HepG2 (cell line): ENCODE measurements around the gene RAB5B. TPM values are rescaled to one million over a fixed set of nuclear protein-coding genes. Genes with fewer than 3 reads are reported as not detected.

Experiments
- ATAD3A ChIP-seq: sonication (generic); formaldehyde crosslinking; IDR thresholded peaks from 2 replicates; pipeline ENCODE4 v1.4.0; 2020; ENCODE audit warnings: missing genetic modification reagents
- ELF1 ChIP-seq: sonication (generic); formaldehyde crosslinking; IDR thresholded peaks from 2 replicates; pipeline ENCODE4 v1.4.0; 2020; ENCODE audit warnings: missing genetic modification reagents
- GFI1 ChIP-seq: sonication (generic); formaldehyde crosslinking; IDR thresholded peaks from 2 replicates; pipeline ENCODE4 v1.5.0; 2020; ENCODE audit warnings: missing genetic modification reagents, mild to moderate bottlenecking, borderline replicate concordance
- HNF4G ChIP-seq, 2 experiments: sonication (generic) in 1 of 2; formaldehyde crosslinking in 1 of 2; IDR thresholded peaks; 2 replicates each; pipeline versions ENCODE4 v1.4.0 to v1.6.1; 2011 to 2020; ENCODE audit warnings: borderline replicate concordance in 2 of 2, low read depth in 2 of 2, mild to moderate bottlenecking in 2 of 2, low read length in 1 of 2, missing genetic modification reagents in 1 of 2, moderate library complexity in 1 of 2
- MLXIP ChIP-seq: sonication (generic); formaldehyde crosslinking; IDR thresholded peaks from 2 replicates; pipeline ENCODE4 v1.9.0; 2021; ENCODE audit warnings: missing genetic modification reagents, borderline replicate concordance
- RELA ChIP-seq: sonication (generic); formaldehyde crosslinking; IDR thresholded peaks from 2 replicates; pipeline ENCODE4 v1.4.0; 2020; ENCODE audit warnings: missing genetic modification reagents
- RFX5 ChIP-seq: IDR thresholded peaks from 2 replicates; pipeline ENCODE4 v1.6.1; 2011; ENCODE audit warnings: low read depth, low read length, improper control_type of control experiment
- SP4 ChIP-seq: sonication (generic); formaldehyde crosslinking; IDR thresholded peaks from 2 replicates; pipeline ENCODE4 v1.8.1; 2023; ENCODE audit warnings: mild to moderate bottlenecking, missing genetic modification reagents
- SPEN ChIP-seq: sonication (generic); formaldehyde crosslinking; IDR thresholded peaks from 2 replicates; pipeline ENCODE4 v1.5.1; 2020; ENCODE audit warnings: low read depth, mild to moderate bottlenecking, missing genetic modification reagents
- TBX2 ChIP-seq: sonication (generic); formaldehyde crosslinking; IDR thresholded peaks from 2 replicates; pipeline ENCODE4 v1.5.0; 2020; ENCODE audit warnings: missing genetic modification reagents, mild to moderate bottlenecking, borderline replicate concordance
- ZNF563 ChIP-seq: sonication (generic); formaldehyde crosslinking; IDR thresholded peaks from 2 replicates; pipeline ENCODE4 v1.8.0; 2022; ENCODE audit warnings: mild to moderate bottlenecking, moderate library complexity, missing genetic modification reagents
- ZNF609 ChIP-seq: sonication (generic); formaldehyde crosslinking; IDR thresholded peaks from 2 replicates; pipeline ENCODE4 v1.4.0; 2020; ENCODE audit warnings: mild to moderate bottlenecking, missing genetic modification reagents, borderline replicate concordance
- ZNF784 ChIP-seq: sonication (generic); formaldehyde crosslinking; IDR thresholded peaks from 2 replicates; pipeline ENCODE4 v1.5.1; 2020; ENCODE audit warnings: missing genetic modification reagents, mild to moderate bottlenecking, borderline replicate concordance
- ZSCAN5A ChIP-seq: sonication (generic); formaldehyde crosslinking; IDR thresholded peaks from 2 replicates; pipeline ENCODE4 v1.8.0; 2022; ENCODE audit warnings: mild to moderate bottlenecking, missing genetic modification reagents, borderline replicate concordance
- polyA plus RNA-seq, 8 experiments: library from polyadenylated mRNA; depleted of rRNA in 3 of 8; stranded (reverse) in 7 of 8; unstranded in 1 of 8; fragments of >200 nt; fragmentation: Illumina TruSeq in 4 of 8; extraction: Trizol in 4 of 8; gene quantifications; 2 replicates each; pipeline versions ENCODE4 v1.2.1 to v1.2.3, GENCODE V29; 2011 to 2016; ENCODE audit warnings: low read depth in 4 of 8, missing spikeins in 1 of 8, mixed read lengths in 1 of 8; ENCODE audit not compliant: insufficient read depth in 1 of 8
- total RNA-seq, 5 experiments: library from RNA; depleted of rRNA; stranded (reverse); fragments of >200 nt; fragmentation: Illumina TruSeq; extraction: Trizol; gene quantifications; 2 replicates each; pipeline ENCODE4 v1.2.3, GENCODE V29; 2016; ENCODE audit warnings: low read depth in 1 of 5

The RAB5B gene
- total and polyA plus RNA-seq, 2 of the 13 experiments (the other 11 are each of a cell fraction or from before 2014, with no cell fraction given) = 26.0 to 68.3 TPM

GRCh38 chr12:55996715-55997534 lies 23.0 kb downstream of the RAB5B start, which contains the start of gene SUOX (continued):
- TF ChIP-seq ATAD3A (CRISPR knock-in tag) = no peak
- TF ChIP-seq SPEN (CRISPR knock-in tag) = no peak
- TF ChIP-seq GFI1 (CRISPR knock-in tag) = 0 out of 2 replicates have a peak, but pooled peaks have one; percentile 17
- TF ChIP-seq ZNF784 = no peak
- TF ChIP-seq HNF4G (IDR thresholded peaks at IDR 0.05; ENCODE audit: borderline replicate concordance, low read depth, low read length) = peak; percentile 81
- peak; percentile 28; the same call in 1 of the 2 replicates for TF ChIP-seq HNF4G (CRISPR knock-in tag; IDR thresholded peaks at IDR 0.05; ENCODE audit: borderline replicate concordance, low read depth)
- TF ChIP-seq ELF1 (CRISPR knock-in tag) = peak; percentile 28
- TF ChIP-seq ZNF609 (CRISPR knock-in tag) = no peak; the same call in 1 of the 2 replicates
- TF ChIP-seq ZSCAN5A (CRISPR knock-in tag) = 0 out of 2 replicates have a peak, but pooled peaks have one; percentile 18
- peak; percentile 96 for TF ChIP-seq RFX5
- TF ChIP-seq RELA = peak; percentile 51; the same call in 1 of the 2 replicates
- TF ChIP-seq TBX2 (CRISPR knock-in tag) = peak; percentile 41; the same call in 1 of the 2 replicates
- TF ChIP-seq ZNF563 (CRISPR knock-in tag) = 0 out of 2 replicates have a peak, but pooled peaks have one; percentile 49
- 0 out of 2 replicates have a peak, but pooled peaks have one; percentile 61 for TF ChIP-seq MLXIP (CRISPR knock-in tag)
- TF ChIP-seq SP4 = peak; percentile 34; the same call in 1 of the 2 replicates
